ENCODE data around the gene TCEA2.

Gene TCEA2

GRCh38 chr20:64067005-64067632, 4.1 kb downstream of the TCEA2 start:
- no peaks in the 10 kb centered on the region for H3K9me2 ChIP-seq (ENCODE audit: low read depth, low read length)
- no peaks in the 10 kb centered on the region for H4K20me1 ChIP-seq (ENCODE audit: insufficient read depth, low read length)
- H3K27ac ChIP-seq (ENCODE audit: low read depth, low read length, poor library complexity, severe bottlenecking): no peak overlapping the region
- no peak overlapping the region for H2AFZ ChIP-seq (ENCODE audit: low read length)
- peaks cover 9% of the 10 kb centered on the region; the same call in 1 of the 2 replicates for H3K27me3 ChIP-seq (ENCODE audit: insufficient read depth, low read length)
- no peaks in the 10 kb centered on the region for H3F3A ChIP-seq (ENCODE audit: insufficient read depth, low read length)
- H3K9ac ChIP-seq (ENCODE audit: low read length): no peak overlapping the region
- TF ChIP-seq CTCF (IDR thresholded peaks at IDR 0.05; ENCODE audit: low read length) (no peak), EZH2 (IDR thresholded peaks at IDR 0.05; ENCODE audit: borderline replicate concordance, low read length) (no peak)
- H3K4me2 ChIP-seq (ENCODE audit: low read length): no peak overlapping the region
- no peak overlapping the region for H3K4me3 ChIP-seq (ENCODE audit: low read depth, low read length, poor library complexity, severe bottlenecking)
- H3K36me3 ChIP-seq (ENCODE audit: insufficient read depth, low read length): no peaks in the 10 kb centered on the region
- H3K79me2 ChIP-seq (ENCODE audit: insufficient read depth, low read length): no peaks in the 10 kb centered on the region
- H3K4me1 ChIP-seq (ENCODE audit: insufficient read depth, low read length, severe bottlenecking): peaks cover 30% of the 10 kb centered on the region
- no peaks in the 10 kb centered on the region for H3K9me3 ChIP-seq (ENCODE audit: low read length)

GRCh38 chr20:64067733-64068307, 4.8 kb downstream of the TCEA2 start:
- TF ChIP-seq EZH2 (IDR thresholded peaks at IDR 0.05; ENCODE audit: borderline replicate concordance, low read length): no peak
- no peak for TF ChIP-seq CTCF (IDR thresholded peaks at IDR 0.05; ENCODE audit: low read length)
- peaks cover 24% of the 10 kb centered on the region for H3K4me1 ChIP-seq (ENCODE audit: insufficient read depth, low read length, severe bottlenecking)
- no peaks in the 10 kb centered on the region for H3K9me2 ChIP-seq (ENCODE audit: low read depth, low read length)
- no peak overlapping the region for H3K4me2 ChIP-seq (ENCODE audit: low read length)
- H2AFZ ChIP-seq (ENCODE audit: low read length): no peak overlapping the region
- H3K9me3 ChIP-seq (ENCODE audit: low read length): no peaks in the 10 kb centered on the region
- H3K27me3 ChIP-seq (ENCODE audit: insufficient read depth, low read length): peaks cover 9% of the 10 kb centered on the region; the same call in 1 of the 2 replicates
- H4K20me1 ChIP-seq (ENCODE audit: insufficient read depth, low read length): no peaks in the 10 kb centered on the region
- no peaks in the 10 kb centered on the region for H3K36me3 ChIP-seq (ENCODE audit: insufficient read depth, low read length)
- no peak overlapping the region for H3K27ac ChIP-seq (ENCODE audit: low read depth, low read length, poor library complexity, severe bottlenecking)
- H3K4me3 ChIP-seq (ENCODE audit: low read depth, low read length, poor library complexity, severe bottlenecking): no peak overlapping the region
- H3K9ac ChIP-seq (ENCODE audit: low read length): no peak overlapping the region
- no peaks in the 10 kb centered on the region for H3F3A ChIP-seq (ENCODE audit: insufficient read depth, low read length)
- no peaks in the 10 kb centered on the region for H3K79me2 ChIP-seq (ENCODE audit: insufficient read depth, low read length)

GRCh38 chr20:64068386-64069208, 5.6 kb downstream of the TCEA2 start:
- peaks cover 21% of the 10 kb centered on the region for H3K4me1 ChIP-seq (ENCODE audit: insufficient read depth, low read length, severe bottlenecking)
- H3K27ac ChIP-seq (ENCODE audit: low read depth, low read length, poor library complexity, severe bottlenecking): no peak overlapping the region
- H3K36me3 ChIP-seq (ENCODE audit: insufficient read depth, low read length): no peaks in the 10 kb centered on the region; the same call in 1 of the 2 replicates
- H3K9ac ChIP-seq (ENCODE audit: low read length): no peak overlapping the region
- H2AFZ ChIP-seq (ENCODE audit: low read length): no peak overlapping the region
- H3K4me2 ChIP-seq (ENCODE audit: low read length): no peak overlapping the region
- H3K9me2 ChIP-seq (ENCODE audit: low read depth, low read length): no peaks in the 10 kb centered on the region
- no peaks in the 10 kb centered on the region for H3F3A ChIP-seq (ENCODE audit: insufficient read depth, low read length)
- peaks cover 9% of the 10 kb centered on the region; the same call in 1 of the 2 replicates for H3K27me3 ChIP-seq (ENCODE audit: insufficient read depth, low read length)
- H3K79me2 ChIP-seq (ENCODE audit: insufficient read depth, low read length): no peaks in the 10 kb centered on the region
- no peaks in the 10 kb centered on the region for H3K9me3 ChIP-seq (ENCODE audit: low read length)
- TF ChIP-seq EZH2 (IDR thresholded peaks at IDR 0.05; ENCODE audit: borderline replicate concordance, low read length): no peak
- TF ChIP-seq CTCF (IDR thresholded peaks at IDR 0.05; ENCODE audit: low read length): no peak
- H4K20me1 ChIP-seq (ENCODE audit: insufficient read depth, low read length): no peaks in the 10 kb centered on the region
- no peak overlapping the region for H3K4me3 ChIP-seq (ENCODE audit: low read depth, low read length, poor library complexity, severe bottlenecking)

Data from OCI-LY1 (cell line).